A673 (cell line): ENCODE results near the gene BNIP1. TPM values are rescaled to one million over a fixed set of nuclear protein-coding genes. Genes with fewer than 3 reads are reported as not detected.
"Not testable (repeated sequence)": the region's sequence is repeated elsewhere in the genome, so short reads cannot be mapped to it uniquely, and the experiment has no call there.

Source experiments
- BruUV-seq: library from RNA; stranded (reverse); fragments of 400-500 nt; replicated peaks from 2 replicates; lab custom pipeline; 2021; lab: Mats Ljungman, UMichigan
- CTCF ChIA-PET: fragments of 300-600 bp; sonication (Branson Sonifier 250); formaldehyde crosslinking; loops from one replicate; lab custom pipeline; 2022; ENCODE audit warnings: antibody characterized with exemption; lab: Charles Lee
- POLR2A ChIA-PET: fragments of 300-600 bp; sonication (Branson Sonifier 250); formaldehyde crosslinking; loops from one replicate; lab custom pipeline; 2022; ENCODE audit warnings: antibody characterized with exemption; ENCODE audit not compliant: low non-redundant PET; lab: Charles Lee
- DNase-seq: peaks from one replicate; pipeline ENCODE4 v3.0.0-alpha.2; 2015; ENCODE audit warnings: low spot score
- H3K27ac ChIP-seq: fragments of 200-600 bp; sonication (generic); 2 replicates; pipeline ENCODE4 v1.5.1; 2016; ENCODE audit warnings: mixed run types, low read depth, mild to moderate bottlenecking, mixed read lengths, antibody characterized with exemption, low read length; ENCODE audit not compliant: poor library complexity, severe bottlenecking
- H3K27me3 ChIP-seq: fragments of 200-600 bp; sonication (generic); replicated peaks from 2 replicates; pipeline ENCODE4 v1.6.1; 2017; ENCODE audit warnings: mixed run types, low read depth, mild to moderate bottlenecking, mixed read lengths, antibody characterized with exemption, low read length; ENCODE audit not compliant: insufficient read depth, poor library complexity
- H3K36me3 ChIP-seq: fragments of 200-600 bp; sonication (generic); 2 replicates; pipeline ENCODE4 v1.6.1; 2016; ENCODE audit warnings: mixed run types, mild to moderate bottlenecking, mixed read lengths, antibody characterized with exemption, low read length; ENCODE audit not compliant: insufficient read depth, poor library complexity, severe bottlenecking
- H3K4me1 ChIP-seq: fragments of 200-600 bp; sonication (generic); 2 replicates; pipeline ENCODE4 v1.6.1; 2017; ENCODE audit warnings: mixed run types, mild to moderate bottlenecking, mixed read lengths, antibody characterized with exemption, low read length; ENCODE audit not compliant: insufficient read depth, poor library complexity, severe bottlenecking
- H3K4me3 ChIP-seq: fragments of 200-600 bp; sonication (generic); 2 replicates; pipeline ENCODE4 v1.5.1; 2016; ENCODE audit warnings: low read depth, mixed run types, mild to moderate bottlenecking, mixed read lengths, low read length; ENCODE audit not compliant: poor library complexity, severe bottlenecking
- H3K9me3 ChIP-seq: fragments of 200-600 bp; sonication (generic); 2 replicates; pipeline ENCODE4 v1.6.1; 2016; ENCODE audit warnings: mixed run types, low read depth, mild to moderate bottlenecking, mixed read lengths, antibody characterized with exemption, low read length; ENCODE audit not compliant: poor library complexity, severe bottlenecking
- CTCF ChIP-seq: fragments of 300-800, 200-600 bp; sonication (generic); conservative IDR thresholded peaks from 2 replicates; pipeline ENCODE4 v1.5.1; 2017; ENCODE audit warnings: low read depth, mild to moderate bottlenecking, antibody characterized with exemption, low read length, moderate library complexity, mixed read lengths
- EZH2 ChIP-seq: fragments of 200-600 bp; sonication (generic); IDR thresholded peaks from 2 replicates; pipeline ENCODE4 v1.6.1; 2017; ENCODE audit warnings: borderline replicate concordance, low read depth, mild to moderate bottlenecking, mixed read lengths, antibody characterized with exemption, low read length; ENCODE audit not compliant: poor library complexity, severe bottlenecking
- intact Hi-C: fragments of 100-400 bp; cut with micrococcal nuclease; formaldehyde crosslinking; loops from one replicate; pipeline ENCODE4 v1.10.0; 2022; ENCODE audit not compliant: unreplicated experiment
- total RNA-seq: library from RNA; stranded (reverse); gene quantifications from 2 replicates; pipeline ENCODE4 v1.2.3, GENCODE V29; 2021

The BNIP1 gene
- total RNA-seq, 1 experiment from 2014 or later, result 14.7 TPM

- no peaks in the 10 kb centered on the region for H3K27me3 ChIP-seq
- intact Hi-C loops, result no loop called here
- POLR2A ChIA-PET, result no interaction called here
- H3K27ac ChIP-seq, result no peak overlapping the region
- BruUV-seq, result no TSS peak
- DNase-seq, result no peak
- no peaks in the 10 kb centered on the region for H3K4me1 ChIP-seq
- no peak overlapping the region for H3K4me3 ChIP-seq
- no peaks in the 10 kb centered on the region for H3K9me3 ChIP-seq
- no peaks in the 10 kb centered on the region for H3K36me3 ChIP-seq
- TF ChIP-seq EZH2, result no peak
- CTCF ChIA-PET, result no interaction called here
Measured at GRCh38 chr5:173119719-173120118, 24.6 kb upstream of the BNIP1 start.

GRCh38 chr5:173123416-173123815, 20.9 kb upstream of the BNIP1 start:
- no peak for DNase-seq
- CTCF ChIA-PET, result no interaction called here
- no peaks in the 10 kb centered on the region for H3K36me3 ChIP-seq

DNA sequence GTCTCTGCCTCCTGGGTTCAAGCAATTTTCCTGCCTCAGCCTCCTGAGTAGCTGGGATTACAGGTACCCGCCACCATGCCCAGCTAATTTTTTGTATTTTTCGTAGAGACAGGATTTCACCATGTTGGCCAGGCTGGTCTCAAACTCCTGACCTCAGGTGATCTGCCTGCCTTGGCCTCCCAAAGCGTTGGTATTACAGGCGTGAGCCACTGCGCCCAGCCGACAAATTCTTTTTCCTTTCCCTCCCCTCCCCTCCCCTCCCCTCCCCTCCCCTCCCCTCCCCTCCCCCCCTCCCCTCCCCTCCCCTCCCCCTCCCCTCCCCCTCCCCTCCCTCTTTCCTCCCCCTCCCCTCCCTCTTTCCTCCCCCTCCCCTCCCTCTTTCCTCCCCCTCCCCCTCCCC, 12.2 kb upstream of the BNIP1 start:
- intact Hi-C loops, POLR2A ChIA-PET, H3K27ac ChIP-seq, CTCF ChIA-PET, H3K27me3 ChIP-seq, H3K9me3 ChIP-seq, BruUV-seq, H3K36me3 ChIP-seq, DNase-seq, H3K4me1 ChIP-seq, H3K4me3 ChIP-seq: not testable (repeated sequence)

More at GRCh38 chr5:173123416-173123815, 20.9 kb upstream of the BNIP1 start:
- TF ChIP-seq CTCF (no peak), EZH2 (no peak)
- H3K27me3 ChIP-seq, result no peaks in the 10 kb centered on the region
- POLR2A ChIA-PET, result no interaction called here
- BruUV-seq, result no TSS peak
- H3K9me3 ChIP-seq, result no peaks in the 10 kb centered on the region
- no peak overlapping the region for H3K27ac ChIP-seq
- no peak overlapping the region for H3K4me3 ChIP-seq
- H3K4me1 ChIP-seq, result no peaks in the 10 kb centered on the region
- intact Hi-C loops, result no loop called here

GRCh38 chr5:173138707-173139106, 5.6 kb upstream of the BNIP1 start:
- DNase-seq, result no peak
- Histone ChIP-seq H3K27ac (no peak overlapping the region), H3K4me3 (no peak overlapping the region), H3K4me1 (no peaks in the 10 kb centered on the region), H3K9me3 (no peaks in the 10 kb centered on the region), H3K27me3 (no peaks in the 10 kb centered on the region), H3K36me3 (no peaks in the 10 kb centered on the region)
- TF ChIP-seq CTCF, result no peak
- no peak for TF ChIP-seq EZH2
- POLR2A ChIA-PET, result no interaction called here
- intact Hi-C loops, result no loop called here
- BruUV-seq, result no TSS peak
- CTCF ChIA-PET, result no interaction called here
